Heart left ventricle (tissue), 13 donors: ENCODE results near the gene CHRD.

ENCODE experiments used
- POLR2A ChIP-seq, 2 donors: fragments of 450-650 bp; IDR thresholded peaks; one replicate each; pipeline ENCODE4 v1.6.1; 2017; ENCODE audit warnings: antibody characterized with exemption in 2 of 2, mild to moderate bottlenecking in 2 of 2, moderate library complexity in 2 of 2
- TF ChIP-seq, protein P1 (sequence below), 12 donors: fragments of 200-600 bp; sonication (generic) in 4 of 12; IDR thresholded peaks; one replicate each; pipeline versions ENCODE4 v1.5.0 to v1.8.0; 2018 to 2022; ENCODE audit warnings: antibody characterized with exemption in 12 of 12, mild to moderate bottlenecking in 5 of 12
- donor health status: ischemic (EF 13 %, LVEDD 7.1; RV severe dilation, severe dysfunction).
- donor health status: DM: no; HTN: yes; CAD: no.
- donor health status: DM: no; HTN: no; CAD: no.
- donor health status: ischemic (EF 25% LVEDD 6.9; RV normal size, moderate dysfunction).
- donor health status: ischemic (EF 25% LVEDD 5.7; RV mildly dilated, moderate dysfunction).
- donor health status: ischemic (EF 35%, LVEDD 5.7; RV mildly dilated, moderate dysfunction).
- donor health status: nonischemic (EF 11% LVEDD 7.7; RV severe dilation, severe dysfunction).
- donor health status: DM: yes; HTN: yes; CAD: no.
- donor health status: PGD.
- donor health status: ischemic (EF 29% LVEDD 5.4; RV normal size, mild dysfunction).
- donor health status: nonischemic (EF 23%, LVEDD 6.1; RV moderate dilation, normal function).

DNA sequence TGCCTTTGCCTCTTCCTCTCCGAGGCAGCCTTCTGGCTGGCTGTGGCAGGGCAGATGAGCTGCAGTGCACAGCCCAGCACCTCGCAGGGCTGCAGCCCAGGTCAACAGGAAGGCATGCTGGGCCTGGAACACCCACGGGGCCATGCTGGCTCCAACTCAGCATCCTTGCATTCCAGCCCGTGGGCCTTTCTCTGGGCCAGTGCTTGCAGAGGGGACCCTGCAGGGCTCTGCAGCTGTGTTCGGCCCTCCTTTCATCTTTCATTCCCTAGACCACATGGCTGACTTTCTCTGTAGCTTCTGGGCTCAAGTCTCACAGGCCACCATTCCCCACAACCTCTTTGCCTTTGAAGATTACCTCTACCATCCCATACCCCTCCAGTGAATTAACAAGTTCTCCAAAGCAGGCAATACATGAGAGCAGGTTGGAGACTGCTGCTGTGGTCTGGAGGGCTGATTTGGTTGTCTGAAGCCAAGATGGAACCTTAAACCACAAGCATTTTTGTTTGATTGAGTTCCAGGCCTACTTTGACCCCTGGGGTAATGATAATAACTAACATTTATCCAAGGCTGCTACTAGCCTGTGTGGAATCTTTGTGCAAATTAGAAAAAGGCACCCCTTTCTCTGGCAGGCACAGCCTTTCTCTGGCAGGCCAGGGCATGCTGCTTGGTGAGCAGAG lies 36.5 kb upstream of the CHRD start:
- TF ChIP-seq, protein P1, sequence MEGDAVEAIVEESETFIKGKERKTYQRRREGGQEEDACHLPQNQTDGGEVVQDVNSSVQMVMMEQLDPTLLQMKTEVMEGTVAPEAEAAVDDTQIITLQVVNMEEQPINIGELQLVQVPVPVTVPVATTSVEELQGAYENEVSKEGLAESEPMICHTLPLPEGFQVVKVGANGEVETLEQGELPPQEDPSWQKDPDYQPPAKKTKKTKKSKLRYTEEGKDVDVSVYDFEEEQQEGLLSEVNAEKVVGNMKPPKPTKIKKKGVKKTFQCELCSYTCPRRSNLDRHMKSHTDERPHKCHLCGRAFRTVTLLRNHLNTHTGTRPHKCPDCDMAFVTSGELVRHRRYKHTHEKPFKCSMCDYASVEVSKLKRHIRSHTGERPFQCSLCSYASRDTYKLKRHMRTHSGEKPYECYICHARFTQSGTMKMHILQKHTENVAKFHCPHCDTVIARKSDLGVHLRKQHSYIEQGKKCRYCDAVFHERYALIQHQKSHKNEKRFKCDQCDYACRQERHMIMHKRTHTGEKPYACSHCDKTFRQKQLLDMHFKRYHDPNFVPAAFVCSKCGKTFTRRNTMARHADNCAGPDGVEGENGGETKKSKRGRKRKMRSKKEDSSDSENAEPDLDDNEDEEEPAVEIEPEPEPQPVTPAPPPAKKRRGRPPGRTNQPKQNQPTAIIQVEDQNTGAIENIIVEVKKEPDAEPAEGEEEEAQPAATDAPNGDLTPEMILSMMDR (IDR thresholded peaks at IDR 0.05): no peak
- no peak for TF ChIP-seq POLR2A (IDR thresholded peaks at IDR 0.05)
